AG04449 (cell line): Measurements from ENCODE around the gene PAX8.

Experiments
- CTCF ChIA-PET: fragments of 350-600 bp; formaldehyde crosslinking; extraction: SDS; loops from one replicate; lab custom pipeline; 2021; ENCODE audit warnings: antibody characterized with exemption; lab: Yijun Ruan, JAX
- POLR2A ChIA-PET: fragments of 400-600, 350-600 bp; formaldehyde crosslinking; extraction: SDS; loops from one replicate; lab custom pipeline; 2020; ENCODE audit warnings: antibody characterized with exemption, inconsistent platforms; lab: Yijun Ruan, JAX
- DNase-seq: peaks from one replicate; pipeline ENCODE4 v3.0.0-alpha.2; 2010; ENCODE audit warnings: low read depth, low spot score
- H3K4me3 ChIP-seq: 2 replicates; pipeline ENCODE4 v1.5.1; 2011; ENCODE audit warnings: low read depth, mild to moderate bottlenecking, control low read depth, low read length
- TF ChIP-seq, protein P1 (sequence below): IDR thresholded peaks from one replicate; pipeline ENCODE4 v1.5.1; 2011; ENCODE audit warnings: mild to moderate bottlenecking, moderate library complexity, low read length, control low read depth, inconsistent platforms; ENCODE audit not compliant: insufficient read depth; ENCODE audit errors: missing control alignments

PAX8 gene

DNA sequence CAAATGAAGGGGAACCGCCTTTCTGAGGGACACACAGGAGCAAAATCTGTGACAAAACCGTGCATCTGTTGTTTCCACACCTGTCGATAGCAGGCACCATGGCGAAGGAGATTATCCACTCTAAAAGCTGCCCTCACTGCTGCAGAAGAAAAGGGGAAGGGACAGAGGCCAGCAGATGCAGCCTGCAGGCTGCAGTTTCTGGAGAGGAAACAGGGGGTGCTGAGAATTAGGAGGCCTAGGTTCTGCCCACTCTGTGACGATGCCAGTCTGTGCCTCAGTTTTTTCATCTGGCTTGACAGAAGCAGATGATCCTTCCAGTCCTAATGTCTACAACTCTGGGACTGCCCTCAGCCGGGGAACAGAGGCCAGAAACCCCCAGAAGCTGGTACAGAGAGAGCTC is 17.7 kb downstream of the PAX8 start:
- ChIA-PET CTCF (interaction anchor here (0.7 to 8.3 kb wide), 4 partner anchors 11 to 129 kb away, joined by 4 to 64 read pairs (median 10); no protein-coding TSS in a partner anchor), POLR2A (no interaction called here)
- no peak for DNase-seq
- TF ChIP-seq, protein P1, sequence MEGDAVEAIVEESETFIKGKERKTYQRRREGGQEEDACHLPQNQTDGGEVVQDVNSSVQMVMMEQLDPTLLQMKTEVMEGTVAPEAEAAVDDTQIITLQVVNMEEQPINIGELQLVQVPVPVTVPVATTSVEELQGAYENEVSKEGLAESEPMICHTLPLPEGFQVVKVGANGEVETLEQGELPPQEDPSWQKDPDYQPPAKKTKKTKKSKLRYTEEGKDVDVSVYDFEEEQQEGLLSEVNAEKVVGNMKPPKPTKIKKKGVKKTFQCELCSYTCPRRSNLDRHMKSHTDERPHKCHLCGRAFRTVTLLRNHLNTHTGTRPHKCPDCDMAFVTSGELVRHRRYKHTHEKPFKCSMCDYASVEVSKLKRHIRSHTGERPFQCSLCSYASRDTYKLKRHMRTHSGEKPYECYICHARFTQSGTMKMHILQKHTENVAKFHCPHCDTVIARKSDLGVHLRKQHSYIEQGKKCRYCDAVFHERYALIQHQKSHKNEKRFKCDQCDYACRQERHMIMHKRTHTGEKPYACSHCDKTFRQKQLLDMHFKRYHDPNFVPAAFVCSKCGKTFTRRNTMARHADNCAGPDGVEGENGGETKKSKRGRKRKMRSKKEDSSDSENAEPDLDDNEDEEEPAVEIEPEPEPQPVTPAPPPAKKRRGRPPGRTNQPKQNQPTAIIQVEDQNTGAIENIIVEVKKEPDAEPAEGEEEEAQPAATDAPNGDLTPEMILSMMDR = no peak
- H3K4me3 ChIP-seq = no peak overlapping the region

DNA sequence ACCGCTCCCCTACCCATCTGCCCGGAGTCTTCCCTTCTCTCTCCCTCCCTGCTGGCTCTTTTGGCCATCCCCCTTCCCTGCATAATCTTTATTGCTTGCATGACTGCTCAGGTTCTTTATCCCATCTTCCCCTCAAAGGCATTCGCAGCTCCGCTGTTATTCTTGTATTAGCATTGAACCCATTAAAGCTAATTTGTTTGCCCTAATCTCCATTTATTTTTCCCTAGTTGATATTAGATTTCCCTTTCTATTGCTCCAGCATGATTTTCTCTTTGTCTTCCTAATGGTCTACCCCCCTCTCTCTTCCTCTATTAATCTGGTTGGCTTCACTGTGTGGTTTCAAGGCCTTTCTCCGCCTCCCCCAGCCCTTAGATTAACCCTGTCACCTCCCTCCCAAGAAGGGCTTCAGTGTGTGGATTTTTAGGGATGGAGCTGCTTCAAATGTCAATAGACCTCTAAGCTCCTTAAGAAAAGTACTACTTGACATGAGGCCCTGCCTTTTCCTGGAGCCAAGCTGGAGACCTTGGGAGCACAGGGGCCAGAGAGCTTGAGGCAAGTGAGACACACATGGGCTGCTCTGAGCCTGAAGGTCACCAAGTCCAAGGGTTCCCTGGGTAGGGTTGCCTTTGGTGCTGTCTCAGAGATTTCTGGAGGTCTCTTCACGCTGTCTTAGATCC is 20.1 kb downstream of the PAX8 start:
- TF ChIP-seq, protein P1 = no peak
- H3K4me3 ChIP-seq = no peak overlapping the region
- ChIA-PET POLR2A (no interaction called here), CTCF (interaction anchor here (1.0 to 14.2 kb wide), 7 partner anchors 11 to 131 kb away, joined by 3 to 86 read pairs (median 26); no protein-coding TSS in a partner anchor)
- DNase-seq = no peak

DNA sequence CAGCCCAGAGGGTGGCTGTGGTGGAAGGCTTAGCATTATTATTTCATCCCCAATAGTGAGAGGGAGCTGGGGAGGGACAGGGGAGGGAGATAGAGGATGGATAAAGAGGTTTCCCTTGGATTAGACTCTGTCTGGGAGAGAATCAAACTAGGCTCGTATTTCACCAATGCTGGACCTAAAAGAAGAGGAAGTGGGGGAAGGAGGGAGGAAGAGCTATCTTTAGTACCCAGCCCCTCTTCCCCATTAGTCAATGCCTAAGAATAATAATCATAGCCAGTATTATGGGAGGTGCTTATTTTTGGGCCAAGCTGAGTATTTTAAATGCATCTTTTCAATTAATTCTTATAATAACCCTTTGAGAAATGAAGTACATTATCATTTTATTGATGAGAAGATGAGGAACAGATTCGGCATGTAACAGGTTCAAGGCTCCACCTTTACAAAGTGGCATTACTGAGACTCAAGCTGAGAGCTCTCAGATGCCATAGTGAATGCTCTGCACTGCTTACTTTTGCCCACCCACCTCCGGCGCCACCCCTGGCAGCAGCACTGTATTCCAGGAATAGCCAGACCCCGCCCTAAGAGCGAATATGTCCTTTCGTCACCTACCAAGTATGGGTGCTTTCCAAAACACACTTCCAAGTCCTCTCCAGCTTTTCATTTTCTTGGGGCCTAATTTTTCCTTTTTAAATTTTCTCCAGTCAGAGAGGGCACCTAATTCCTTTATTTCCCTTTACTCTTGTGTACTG is 21.0 kb downstream of the PAX8 start:
- no peak overlapping the region for H3K4me3 ChIP-seq
- ChIA-PET CTCF (interaction anchor here (0.8 to 14.2 kb wide), 11 partner anchors 9 to 132 kb away, joined by 3 to 118 read pairs (median 24); no protein-coding TSS in a partner anchor), POLR2A (no interaction called here)
- DNase-seq = no peak
- TF ChIP-seq, protein P1 = no peak

DNA sequence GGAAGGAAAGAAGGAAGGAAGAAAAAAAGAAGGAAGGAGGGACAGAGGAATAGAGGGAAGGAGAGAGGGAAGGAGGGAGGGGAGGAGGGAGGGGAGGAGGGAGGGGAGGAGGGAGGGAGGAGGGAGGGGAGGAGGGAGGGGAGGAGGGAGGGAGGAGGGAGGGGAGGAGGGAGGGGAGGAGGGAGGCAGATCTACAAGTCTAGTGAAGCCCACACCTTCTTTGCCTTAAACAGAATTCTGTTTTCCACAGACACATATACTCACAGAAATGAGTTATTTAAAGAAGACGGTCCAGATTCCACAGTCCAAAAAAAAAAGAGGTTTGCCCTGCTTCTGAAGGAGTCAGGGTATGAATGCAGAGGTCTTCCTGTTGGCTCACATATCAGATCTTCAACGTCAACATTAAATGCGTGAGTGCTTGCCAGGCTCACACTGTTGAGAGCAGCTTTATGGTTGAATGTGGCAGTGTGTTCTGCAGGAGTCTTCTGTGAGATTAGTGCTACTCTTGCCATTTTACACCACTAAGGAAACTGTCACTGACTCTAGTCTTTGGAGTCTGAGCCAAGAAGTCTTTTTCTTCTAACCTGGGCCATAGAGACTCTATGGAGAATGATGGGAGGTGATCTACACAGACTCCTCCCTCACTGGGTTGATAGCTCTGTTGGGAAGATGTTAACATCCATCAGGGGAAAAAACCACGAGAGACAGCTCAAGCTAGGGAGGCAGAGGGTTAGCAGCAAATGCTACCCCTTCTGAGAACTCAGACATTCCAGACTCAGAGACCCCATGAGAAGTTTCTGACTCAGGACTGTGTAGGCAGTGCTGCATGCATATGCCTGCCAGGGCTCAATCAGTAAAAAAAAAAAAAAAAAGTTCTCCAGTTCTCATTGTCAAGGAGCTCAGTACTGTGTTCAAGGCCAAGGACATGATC is 23.3 kb downstream of the PAX8 start:
- ChIA-PET CTCF (interaction anchor here (0.8 to 14.2 kb wide), 13 partner anchors 8 to 134 kb away, joined by 3 to 118 read pairs (median 4); no protein-coding TSS in a partner anchor), POLR2A (interaction anchor here (1.8 kb wide), 1 partner anchor 15 kb away, joined by 5 read pairs; no protein-coding TSS in a partner anchor)
- no peak for DNase-seq
- TF ChIP-seq, protein P1 = no peak
- H3K4me3 ChIP-seq = no peak overlapping the region

DNA sequence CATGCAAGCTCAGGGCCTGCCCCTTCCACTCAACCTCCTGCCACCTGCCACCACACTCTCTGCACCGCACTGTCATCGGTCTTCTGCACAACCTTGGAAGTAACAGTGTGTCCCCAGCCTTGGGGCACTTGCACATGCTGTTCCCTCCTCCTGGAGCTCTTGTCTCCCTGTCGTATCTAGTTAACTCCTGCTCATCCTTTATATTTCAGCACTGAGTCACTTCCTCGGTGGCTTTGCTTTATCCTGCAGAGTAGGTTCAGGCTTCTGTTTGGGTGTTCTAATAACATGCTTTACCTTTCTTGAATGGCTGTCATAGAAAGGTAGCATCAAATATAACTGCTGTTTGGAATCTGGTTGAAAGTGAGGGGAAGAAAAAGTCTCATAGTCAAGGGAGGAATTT is 25.3 kb downstream of the PAX8 start:
- ChIA-PET CTCF (interaction anchor here (0.9 to 14.2 kb wide), 10 partner anchors 9 to 136 kb away, joined by 3 to 118 read pairs (median 10); no protein-coding TSS in a partner anchor), POLR2A (no interaction called here)
- H3K4me3 ChIP-seq = no peak overlapping the region
- DNase-seq = no peak
- TF ChIP-seq, protein P1 = no peak
